Endometrial microvascular endothelial cells (primary cell): ENCODE results near the gene FYB2. TPM values are rescaled to one million over a fixed set of nuclear protein-coding genes. Genes with fewer than 3 reads are reported as not detected.

Source experiments
- in situ Hi-C: cut with HindIII; loops from 2 replicates; pipeline ENCODE4 v1.10.0; 2017; ENCODE audit warnings: low sequenced_read_pairs, low pct_unique_long_range_greater_than_20kb; ENCODE audit errors: inconsistent ontology term
- total RNA-seq: library from RNA; depleted of rRNA; stranded (reverse); fragments of >200 nt; gene quantifications from one replicate; pipeline ENCODE4 v1.2.3, GENCODE V29; 2015; ENCODE audit errors: inconsistent ontology term

The FYB2 gene
- total RNA-seq, 1 donor from 2014 or later: not detected

DNA sequence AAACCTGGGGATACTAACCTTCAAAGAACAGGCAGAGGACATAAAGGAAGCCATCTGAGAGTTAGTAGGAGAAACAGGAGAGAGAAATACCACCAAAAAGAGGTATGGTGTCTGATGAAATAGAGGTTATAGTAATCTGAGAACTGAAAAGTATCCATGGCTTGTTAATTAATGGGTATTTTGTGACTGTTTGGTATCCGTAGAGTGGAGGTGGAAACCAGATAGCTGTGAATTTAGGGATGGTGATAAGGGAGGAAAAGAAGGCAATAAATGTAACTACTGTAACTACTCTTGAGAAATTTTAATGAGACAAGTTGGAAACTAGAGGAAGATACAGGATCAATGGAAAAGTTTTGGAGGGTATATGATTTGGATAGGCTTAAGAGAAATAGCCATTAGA lies 146.6 kb downstream of the FYB2 start:
- in situ Hi-C loops: no loop called here

DNA sequence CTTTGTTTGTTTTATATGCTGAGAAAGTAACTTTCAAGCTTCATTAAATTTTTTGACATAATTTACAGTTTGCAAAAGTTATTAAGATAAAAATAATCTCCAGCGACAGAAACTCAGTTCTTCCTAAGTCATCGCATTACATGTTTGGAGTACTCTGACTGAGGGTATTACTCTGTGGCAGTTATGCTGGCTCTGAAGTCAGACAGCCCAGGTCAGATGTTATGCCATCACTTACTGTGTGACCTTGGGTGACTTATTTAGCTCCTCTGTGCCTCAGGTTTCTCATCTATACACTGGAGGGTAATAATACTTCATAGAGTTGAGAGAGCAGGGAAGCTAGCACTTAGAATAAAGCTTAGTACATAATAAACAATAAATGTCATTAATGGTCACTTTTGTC lies 147.7 kb downstream of the FYB2 start:
- in situ Hi-C loops: no loop called here

DNA sequence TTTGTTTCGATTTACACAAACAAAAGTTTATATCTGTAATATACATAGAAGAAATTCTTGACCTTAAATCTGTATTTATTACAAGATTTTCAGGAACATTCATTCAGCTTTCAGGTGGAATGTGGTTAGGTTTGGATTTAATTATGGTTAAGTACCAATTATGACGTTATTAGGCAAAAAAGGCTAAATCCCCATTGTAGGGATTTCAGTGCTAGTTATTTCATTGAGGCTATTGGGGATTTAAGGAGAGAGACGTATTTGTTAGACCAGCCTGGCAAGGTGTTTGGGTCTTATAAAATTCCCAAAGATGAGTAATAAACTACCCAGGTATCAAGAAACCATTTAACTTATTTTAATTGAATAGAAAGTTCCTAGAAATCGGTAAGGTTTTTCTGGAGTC lies 148.1 kb downstream of the FYB2 start:
- in situ Hi-C loops: no loop called here

DNA sequence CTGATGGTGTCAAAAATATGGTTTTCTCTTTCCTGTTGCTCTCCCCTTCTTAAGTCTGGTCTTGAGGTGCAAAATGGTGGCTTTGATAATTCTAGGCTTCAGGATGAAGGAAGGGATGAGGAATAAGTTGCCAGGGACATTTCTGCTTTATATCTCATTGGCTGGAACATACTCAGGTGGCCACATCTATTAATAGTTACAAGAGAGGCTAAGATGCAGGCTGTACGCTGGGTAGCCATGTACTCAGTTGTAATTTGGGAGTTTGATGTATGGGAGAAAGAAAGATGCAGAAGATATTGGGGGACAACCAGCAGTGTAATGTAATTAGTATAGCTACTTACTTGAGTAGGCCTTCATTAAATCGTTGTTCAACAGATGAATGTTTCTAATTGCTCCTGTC lies 148.9 kb downstream of the FYB2 start:
- in situ Hi-C loops: no loop called here

Other genes with a start within 250 kb of the FYB2 start
- 14.1 TPM for gene PLPP3, start 239.8 kb downstream of the FYB2 start, total RNA-seq
- under 0.01 TPM for gene PRKAA2, start 174.1 kb downstream of the FYB2 start, total RNA-seq
- gene C8A, start 35.4 kb upstream of the FYB2 start, total RNA-seq: not detected
- gene C8B, start 146.6 kb upstream of the FYB2 start, total RNA-seq: not detected